Loucy (cell line): Measurements from ENCODE around the gene NEK7.

Experiments used
- H2AFZ ChIP-seq: fragments of 200-600 bp; sonication (generic); 2 replicates; pipeline ENCODE4 v1.6.0; 2016; ENCODE audit warnings: antibody characterized with exemption, mild to moderate bottlenecking, low read length, moderate library complexity
- H3F3A ChIP-seq: fragments of 200-600 bp; 2 replicates; pipeline ENCODE4 v1.6.0; 2016; ENCODE audit warnings: antibody characterized with exemption, low read depth, mild to moderate bottlenecking
- H3K27me3 ChIP-seq: fragments of 200-600 bp; sonication (generic); 2 replicates; pipeline ENCODE4 v1.6.1; 2014; ENCODE audit warnings: low read length, mild to moderate bottlenecking; ENCODE audit not compliant: insufficient read depth, poor library complexity, severe bottlenecking
- H3K36me3 ChIP-seq: fragments of 200-600 bp; sonication (generic); 2 replicates; pipeline ENCODE4 v1.6.1; 2016; ENCODE audit warnings: low read length; ENCODE audit not compliant: insufficient read depth
- H3K4me1 ChIP-seq: fragments of 200-600 bp; sonication (generic); 2 replicates; pipeline ENCODE4 v1.5.1; 2014; ENCODE audit warnings: low read length, mild to moderate bottlenecking; ENCODE audit not compliant: insufficient read depth, poor library complexity, severe bottlenecking
- H3K4me2 ChIP-seq: fragments of 200-600 bp; sonication (generic); 2 replicates; pipeline ENCODE4 v1.6.0; 2014; ENCODE audit warnings: antibody characterized with exemption, low read length, low read depth, mild to moderate bottlenecking; ENCODE audit not compliant: poor library complexity, severe bottlenecking
- H3K4me3 ChIP-seq: fragments of 200-600 bp; sonication (generic); 2 replicates; pipeline ENCODE4 v1.5.1; 2014; ENCODE audit warnings: low read length, mild to moderate bottlenecking, mixed read lengths; ENCODE audit not compliant: poor library complexity, severe bottlenecking
- H3K79me2 ChIP-seq: fragments of 200-600 bp; sonication (generic); 2 replicates; pipeline ENCODE4 v1.6.1; 2014; ENCODE audit warnings: low read length; ENCODE audit not compliant: insufficient read depth
- H3K9ac ChIP-seq: fragments of 200-600 bp; sonication (generic); 2 replicates; pipeline ENCODE4 v1.6.0; 2014; ENCODE audit warnings: mild to moderate bottlenecking, low read depth, low read length, moderate library complexity; ENCODE audit not compliant: poor library complexity, severe bottlenecking
- H3K9me2 ChIP-seq: fragments of 200-600 bp; sonication (generic); replicated peaks from 2 replicates; pipeline ENCODE4 v1.6.1; 2016; ENCODE audit warnings: low read depth, low read length, mixed read lengths
- H3K9me3 ChIP-seq: fragments of 200-600 bp; sonication (generic); 2 replicates; pipeline ENCODE4 v1.6.1; 2014; ENCODE audit warnings: mild to moderate bottlenecking, antibody characterized with exemption, low read length, low read depth; ENCODE audit not compliant: insufficient read depth
- H4K20me1 ChIP-seq: fragments of 200-600 bp; sonication (generic); 2 replicates; pipeline ENCODE4 v1.6.0; 2014; ENCODE audit warnings: antibody characterized with exemption, low read length, mild to moderate bottlenecking; ENCODE audit not compliant: insufficient read depth, poor library complexity, severe bottlenecking
- EZH2phosphoT487 ChIP-seq: fragments of 200-600 bp; IDR thresholded peaks from 2 replicates; pipeline ENCODE4 v1.6.1; 2018; ENCODE audit warnings: antibody characterized with exemption, mild to moderate bottlenecking, moderate library complexity, borderline replicate concordance
- TF ChIP-seq, protein P1 (sequence below): fragments of 200-600 bp; sonication (generic); conservative IDR thresholded peaks from 2 replicates; pipeline ENCODE4 v1.5.1; 2014; ENCODE audit warnings: mild to moderate bottlenecking, antibody characterized with exemption, low read length

The NEK7 gene

GRCh38 chr1:198156745-198157240 is at the start of gene NEK7:
Gene NEK7, plus strand, starts transcription at chr1:198156998. Its CDS starts 75,583 bp downstream, at chr1:198232581.
- peaks cover 54% of the 10 kb centered on the region for H3K79me2 ChIP-seq
- H3K4me2 ChIP-seq, result peak within 1 kb of the TSS; percentile 96
- H3K4me1 ChIP-seq, result peaks cover 57% of the 10 kb centered on the region

GRCh38 chr1:198107091-198107501 is 49.7 kb upstream of the NEK7 start:
- Histone ChIP-seq H3K4me2 (no peak overlapping the region), H3K4me3 (no peak overlapping the region), H3K27me3 (no peaks in the 10 kb centered on the region), H3K9me3 (no peaks in the 10 kb centered on the region), H3F3A (peaks cover 13% of the 10 kb centered on the region), H3K9me2 (no peaks in the 10 kb centered on the region), H4K20me1 (no peaks in the 10 kb centered on the region), H2AFZ (no peak overlapping the region), H3K79me2 (no peaks in the 10 kb centered on the region), H3K36me3 (no peaks in the 10 kb centered on the region), H3K4me1 (peaks cover 38% of the 10 kb centered on the region), H3K9ac (no peak overlapping the region)
- no peak for TF ChIP-seq EZH2phosphoT487
- TF ChIP-seq, protein P1, sequence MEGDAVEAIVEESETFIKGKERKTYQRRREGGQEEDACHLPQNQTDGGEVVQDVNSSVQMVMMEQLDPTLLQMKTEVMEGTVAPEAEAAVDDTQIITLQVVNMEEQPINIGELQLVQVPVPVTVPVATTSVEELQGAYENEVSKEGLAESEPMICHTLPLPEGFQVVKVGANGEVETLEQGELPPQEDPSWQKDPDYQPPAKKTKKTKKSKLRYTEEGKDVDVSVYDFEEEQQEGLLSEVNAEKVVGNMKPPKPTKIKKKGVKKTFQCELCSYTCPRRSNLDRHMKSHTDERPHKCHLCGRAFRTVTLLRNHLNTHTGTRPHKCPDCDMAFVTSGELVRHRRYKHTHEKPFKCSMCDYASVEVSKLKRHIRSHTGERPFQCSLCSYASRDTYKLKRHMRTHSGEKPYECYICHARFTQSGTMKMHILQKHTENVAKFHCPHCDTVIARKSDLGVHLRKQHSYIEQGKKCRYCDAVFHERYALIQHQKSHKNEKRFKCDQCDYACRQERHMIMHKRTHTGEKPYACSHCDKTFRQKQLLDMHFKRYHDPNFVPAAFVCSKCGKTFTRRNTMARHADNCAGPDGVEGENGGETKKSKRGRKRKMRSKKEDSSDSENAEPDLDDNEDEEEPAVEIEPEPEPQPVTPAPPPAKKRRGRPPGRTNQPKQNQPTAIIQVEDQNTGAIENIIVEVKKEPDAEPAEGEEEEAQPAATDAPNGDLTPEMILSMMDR, result no peak

More at GRCh38 chr1:198156745-198157240, at the start of gene NEK7:
- H3K27me3 ChIP-seq, result no peaks in the 10 kb centered on the region
- H2AFZ ChIP-seq, result peak within 1 kb of the TSS; percentile 81
- no peak for TF ChIP-seq EZH2phosphoT487
- TF ChIP-seq, protein P1, result no peak
- H3K36me3 ChIP-seq, result no peaks in the 10 kb centered on the region
- H3K9me2 ChIP-seq, result no peaks in the 10 kb centered on the region
- no peaks in the 10 kb centered on the region for H3F3A ChIP-seq
- no peaks in the 10 kb centered on the region for H3K9me3 ChIP-seq
- H4K20me1 ChIP-seq, result peaks cover 30% of the 10 kb centered on the region
- peak within 1 kb of the TSS; percentile 91 for H3K4me3 ChIP-seq
- H3K9ac ChIP-seq, result peak within 1 kb of the TSS; percentile 85

DNA sequence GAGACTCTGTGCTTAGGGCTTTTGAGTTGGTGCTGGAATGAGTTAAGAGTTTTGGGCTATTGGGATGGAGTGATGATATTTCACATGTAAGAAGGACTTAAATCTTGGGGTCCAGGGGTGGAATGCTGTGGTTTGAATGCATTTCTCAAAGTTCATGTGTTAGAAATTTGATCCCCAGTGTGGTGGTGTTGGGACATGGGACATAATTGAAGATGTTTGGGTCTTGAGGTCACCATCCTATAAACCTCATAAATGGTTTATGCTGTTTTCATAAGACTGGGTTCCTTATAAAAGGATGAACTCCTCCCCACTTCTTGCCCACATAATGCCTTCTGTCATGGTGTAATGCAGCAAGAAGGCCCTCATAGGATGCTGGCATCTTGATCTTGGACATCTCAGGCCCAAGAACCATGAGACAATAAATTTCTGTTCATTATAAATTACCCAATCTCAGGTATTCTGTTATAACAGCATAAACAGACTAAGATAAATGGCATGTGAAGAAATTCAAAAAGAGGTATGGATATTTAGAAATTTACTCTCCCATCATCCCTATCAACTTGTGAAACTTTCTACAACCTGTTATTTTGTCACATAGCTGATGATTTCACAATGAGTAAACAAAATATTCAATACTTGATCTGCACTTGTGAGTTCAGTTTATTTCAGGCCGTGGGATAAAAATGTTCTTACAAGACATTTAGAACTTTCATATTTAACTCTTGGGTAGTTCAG is 48.0 kb upstream of the NEK7 start:
- no peaks in the 10 kb centered on the region for H3K9me2 ChIP-seq
- TF ChIP-seq, protein P1, result no peak
- TF ChIP-seq EZH2phosphoT487, result no peak
- no peaks in the 10 kb centered on the region for H4K20me1 ChIP-seq
- H3K4me3 ChIP-seq, result no peak overlapping the region
- H3F3A ChIP-seq, result no peaks in the 10 kb centered on the region
- no peaks in the 10 kb centered on the region for H3K79me2 ChIP-seq
- no peak overlapping the region for H3K9ac ChIP-seq
- no peaks in the 10 kb centered on the region for H3K36me3 ChIP-seq
- peaks cover 33% of the 10 kb centered on the region for H3K4me1 ChIP-seq
- H3K4me2 ChIP-seq, result no peak overlapping the region
- H3K9me3 ChIP-seq, result no peaks in the 10 kb centered on the region
- H2AFZ ChIP-seq, result no peak overlapping the region
- H3K27me3 ChIP-seq, result no peaks in the 10 kb centered on the region
